ENCODE measurements around the gene NDUFB3.
A peak's percentile ranks its signal among the peaks of the same experiment; 100 is the strongest.

GRCh38 chr2:201116115-201116958, 44.5 kb downstream of the NDUFB3 start, which contains the start of gene CFLAR:
- TF ChIP-seq CTCF (IDR thresholded peaks at IDR 0.05; ENCODE audit: low read depth, low read length, missing input control), result no peak
- peak; percentile 92 for TF ChIP-seq TAF1 (conservative IDR thresholded peaks at IDR 0.05)
- TF ChIP-seq MAX (IDR thresholded peaks at IDR 0.05), result peak; percentile 53
- TF ChIP-seq RAD21 (IDR thresholded peaks at IDR 0.05), result peak in 1 of 2 donors; percentile 37
- TF ChIP-seq GABPA (IDR thresholded peaks at IDR 0.05 in 1 of 2, conservative IDR thresholded peaks at IDR 0.05 in 1 of 2), result peak; percentile 21 to 44
- peak; percentile 87 for TF ChIP-seq YY1 (IDR thresholded peaks at IDR 0.05)
- peak; percentile 65 for TF ChIP-seq REST (IDR thresholded peaks at IDR 0.05)
